Measurements from ENCODE around the gene ACTR3.
A peak's percentile ranks its signal among the peaks of the same experiment; 100 is the strongest.
"Not testable (repeated sequence)": the region's sequence is repeated elsewhere in the genome, so short reads cannot be mapped to it uniquely, and the experiment has no call there.

ACTR3 gene

GRCh38 chr2:113926314-113926713 lies 36.4 kb downstream of the ACTR3 start:
- ATAC-seq (replicated peaks): no peak
- Mint-ChIP-seq H3K27ac (peak overlapping the region in 1 of 2 donors; percentile 18), H3K36me3 (ENCODE audit: insufficient read depth) (peaks cover 46% of the 10 kb centered on the region), H3K9me3 (no peaks in the 10 kb centered on the region), H3K4me1 (ENCODE audit: low read depth in 2 of 2) (peaks cover 15 to 32% of the 10 kb centered on the region in 2 donors), H3K4me3 (no peak overlapping the region), H3K27me3 (no peaks in the 10 kb centered on the region)
- no peak for DNase-seq

GRCh38 chr2:113930448-113930847 lies 40.6 kb downstream of the ACTR3 start:
- Mint-ChIP-seq H3K9me3 (no peaks in the 10 kb centered on the region), H3K27ac (peak overlapping the region; percentile 63 to 76), H3K36me3 (ENCODE audit: insufficient read depth) (peaks cover 85% of the 10 kb centered on the region), H3K4me3 (no peak overlapping the region), H3K4me1 (ENCODE audit: low read depth in 2 of 2) (peaks cover 15 to 35% of the 10 kb centered on the region in 2 donors), H3K27me3 (no peaks in the 10 kb centered on the region)
- DNase-seq: no peak
- ATAC-seq (replicated peaks): no peak

GRCh38 chr2:113937501-113937900 lies 47.6 kb downstream of the ACTR3 start:
- DNase-seq (no peak), ATAC-seq (replicated peaks) (no peak)
- Mint-ChIP-seq H3K9me3 (peaks cover 0 to 2% of the 10 kb centered on the region in 2 donors), H3K36me3 (ENCODE audit: insufficient read depth) (peaks cover 67% of the 10 kb centered on the region), H3K4me1 (ENCODE audit: low read depth in 2 of 2) (peaks cover 4 to 16% of the 10 kb centered on the region in 2 donors), H3K4me3 (no peak overlapping the region), H3K27ac (peak overlapping the region in 1 of 2 donors; percentile 78), H3K27me3 (no peaks in the 10 kb centered on the region)

- DNase-seq (no peak), ATAC-seq (replicated peaks) (no peak)
- peaks cover 0 to 2% of the 10 kb centered on the region in 2 donors for H3K9me3 Mint-ChIP-seq
- H3K27ac Mint-ChIP-seq: no peak overlapping the region
- H3K27me3 Mint-ChIP-seq: no peaks in the 10 kb centered on the region
- H3K4me3 Mint-ChIP-seq: no peak overlapping the region
- H3K36me3 Mint-ChIP-seq (ENCODE audit: insufficient read depth): peaks cover 42% of the 10 kb centered on the region
- peaks cover 2 to 10% of the 10 kb centered on the region in 2 donors for H3K4me1 Mint-ChIP-seq (ENCODE audit: low read depth in 2 of 2)
Observed at GRCh38 chr2:113940891-113941290, 51.0 kb downstream of the ACTR3 start.

- peaks cover 49% of the 10 kb centered on the region for H3K36me3 Mint-ChIP-seq (ENCODE audit: insufficient read depth)
Observed at GRCh38 chr2:113945784-113946183, 55.9 kb downstream of the ACTR3 start.

GRCh38 chr2:113950906-113951305 lies 61.0 kb downstream of the ACTR3 start:
- peak overlapping the region in 1 of 2 donors; percentile 29 for H3K27ac Mint-ChIP-seq
- not testable (repeated sequence) for H3K4me3 Mint-ChIP-seq; H3K27me3 Mint-ChIP-seq; H3K9me3 Mint-ChIP-seq; ATAC-seq (replicated peaks); DNase-seq
- peaks cover 92% of the 10 kb centered on the region for H3K36me3 Mint-ChIP-seq (ENCODE audit: insufficient read depth)
- peaks cover 20 to 24% of the 10 kb centered on the region in 2 donors for H3K4me1 Mint-ChIP-seq (ENCODE audit: low read depth in 2 of 2)

More at GRCh38 chr2:113945784-113946183, 55.9 kb downstream of the ACTR3 start:
- not testable (repeated sequence) for DNase-seq; H3K9me3 Mint-ChIP-seq; H3K4me3 Mint-ChIP-seq; H3K27me3 Mint-ChIP-seq; ATAC-seq (replicated peaks); H3K27ac Mint-ChIP-seq
- peaks cover 11 to 12% of the 10 kb centered on the region in 2 donors for H3K4me1 Mint-ChIP-seq (ENCODE audit: low read depth in 2 of 2)

- no peak overlapping the region for H3K27ac Mint-ChIP-seq
- ATAC-seq (replicated peaks): no peak
- peaks cover 0 to 8% of the 10 kb centered on the region in 2 donors for H3K4me1 Mint-ChIP-seq (ENCODE audit: low read depth in 2 of 2)
- no peak overlapping the region for H3K4me3 Mint-ChIP-seq
- H3K27me3 Mint-ChIP-seq: no peaks in the 10 kb centered on the region
- H3K9me3 Mint-ChIP-seq: no peaks in the 10 kb centered on the region
- H3K36me3 Mint-ChIP-seq (ENCODE audit: insufficient read depth): peaks cover 74% of the 10 kb centered on the region
- DNase-seq: no peak
Observed at GRCh38 chr2:113961000-113961399, 71.1 kb downstream of the ACTR3 start.

GRCh38 chr2:113962692-113963480 lies 73.0 kb downstream of the ACTR3 start:
- peaks cover 0 to 6% of the 10 kb centered on the region in 2 donors for H3K4me1 Mint-ChIP-seq (ENCODE audit: low read depth in 2 of 2)
- no peaks in the 10 kb centered on the region for H3K27me3 Mint-ChIP-seq
- H3K4me3 Mint-ChIP-seq: no peak overlapping the region
- H3K27ac Mint-ChIP-seq: peak overlapping the region in 1 of 2 donors; percentile 1
- DNase-seq (no peak), ATAC-seq (replicated peaks) (no peak)
- no peaks in the 10 kb centered on the region for H3K9me3 Mint-ChIP-seq
- peaks cover 58% of the 10 kb centered on the region for H3K36me3 Mint-ChIP-seq (ENCODE audit: insufficient read depth)

- H3K27me3 Mint-ChIP-seq: no peaks in the 10 kb centered on the region
- no peak for DNase-seq
- H3K4me1 Mint-ChIP-seq (ENCODE audit: low read depth in 2 of 2): peaks cover 0 to 9% of the 10 kb centered on the region in 2 donors
- peaks cover 47% of the 10 kb centered on the region for H3K36me3 Mint-ChIP-seq (ENCODE audit: insufficient read depth)
- no peaks in the 10 kb centered on the region for H3K9me3 Mint-ChIP-seq
- H3K4me3 Mint-ChIP-seq: no peak overlapping the region
- no peak for ATAC-seq (replicated peaks)
- peak overlapping the region in 1 of 2 donors; percentile 1 for H3K27ac Mint-ChIP-seq
Observed at GRCh38 chr2:113963965-113964364, 74.1 kb downstream of the ACTR3 start.

- Mint-ChIP-seq H3K4me3 (no peak overlapping the region), H3K9me3 (no peaks in the 10 kb centered on the region), H3K36me3 (ENCODE audit: insufficient read depth) (peaks cover 43% of the 10 kb centered on the region), H3K4me1 (ENCODE audit: low read depth in 2 of 2) (peaks cover 0 to 9% of the 10 kb centered on the region in 2 donors), H3K27me3 (no peaks in the 10 kb centered on the region), H3K27ac (no peak overlapping the region)
- DNase-seq (no peak), ATAC-seq (replicated peaks) (no peak)
Observed at GRCh38 chr2:113964436-113964835, 74.5 kb downstream of the ACTR3 start.

- no peak overlapping the region for H3K4me3 Mint-ChIP-seq
- no peak for ATAC-seq (replicated peaks)
- H3K36me3 Mint-ChIP-seq (ENCODE audit: insufficient read depth): peaks cover 35% of the 10 kb centered on the region
- no peaks in the 10 kb centered on the region for H3K9me3 Mint-ChIP-seq
- DNase-seq: no peak
- no peaks in the 10 kb centered on the region for H3K27me3 Mint-ChIP-seq
- H3K4me1 Mint-ChIP-seq (ENCODE audit: low read depth in 2 of 2): peaks cover 0 to 9% of the 10 kb centered on the region in 2 donors
- H3K27ac Mint-ChIP-seq: peak overlapping the region in 1 of 2 donors; percentile 25
Observed at GRCh38 chr2:113965228-113965627, 75.3 kb downstream of the ACTR3 start.

GRCh38 chr2:113965644-113966043 lies 75.8 kb downstream of the ACTR3 start:
- Mint-ChIP-seq H3K27ac (peak overlapping the region in 1 of 2 donors; percentile 25), H3K4me1 (ENCODE audit: low read depth in 2 of 2) (peaks cover 0 to 9% of the 10 kb centered on the region in 2 donors), H3K36me3 (ENCODE audit: insufficient read depth) (peaks cover 31% of the 10 kb centered on the region), H3K4me3 (no peak overlapping the region), H3K27me3 (no peaks in the 10 kb centered on the region), H3K9me3 (no peaks in the 10 kb centered on the region)
- DNase-seq (peak in 1 of 3 experiments; percentile 14), ATAC-seq (replicated peaks) (peak; percentile 70)

- Mint-ChIP-seq H3K27ac (peak overlapping the region in 1 of 2 donors; percentile 25), H3K9me3 (no peaks in the 10 kb centered on the region)
Observed at GRCh38 chr2:113966171-113966570, 76.3 kb downstream of the ACTR3 start.

GRCh38 chr2:113966832-113967231 lies 76.9 kb downstream of the ACTR3 start:
- Mint-ChIP-seq H3K27me3 (no peaks in the 10 kb centered on the region), H3K9me3 (no peaks in the 10 kb centered on the region), H3K36me3 (ENCODE audit: insufficient read depth) (peaks cover 21% of the 10 kb centered on the region), H3K4me1 (ENCODE audit: low read depth in 2 of 2) (peaks cover 0 to 5% of the 10 kb centered on the region in 2 donors), H3K27ac (peak overlapping the region in 1 of 2 donors; percentile 68), H3K4me3 (no peak overlapping the region)
- ATAC-seq (replicated peaks) (no peak), DNase-seq (no peak)

More at GRCh38 chr2:113966171-113966570, 76.3 kb downstream of the ACTR3 start:
- Mint-ChIP-seq H3K4me1 (ENCODE audit: low read depth in 2 of 2) (peaks cover 0 to 9% of the 10 kb centered on the region in 2 donors), H3K27me3 (no peaks in the 10 kb centered on the region), H3K4me3 (no peak overlapping the region), H3K36me3 (ENCODE audit: insufficient read depth) (peaks cover 25% of the 10 kb centered on the region)
- DNase-seq (no peak), ATAC-seq (replicated peaks) (no peak)

Data from effector memory CD8-positive, alpha-beta T cell (primary cell).